GM18526 (cell line): ENCODE data around the gene GFI1B.

Source experiments
- POLR2A ChIP-seq: IDR thresholded peaks from 3 replicates; pipeline ENCODE4 v1.6.1; 2011; ENCODE audit not compliant: insufficient read length; ENCODE audit errors: extremely low read depth

The GFI1B gene

GRCh38 chr9:132998831-132999635 is 20.5 kb downstream of the GFI1B start:
- TF ChIP-seq POLR2A: no peak

DNA sequence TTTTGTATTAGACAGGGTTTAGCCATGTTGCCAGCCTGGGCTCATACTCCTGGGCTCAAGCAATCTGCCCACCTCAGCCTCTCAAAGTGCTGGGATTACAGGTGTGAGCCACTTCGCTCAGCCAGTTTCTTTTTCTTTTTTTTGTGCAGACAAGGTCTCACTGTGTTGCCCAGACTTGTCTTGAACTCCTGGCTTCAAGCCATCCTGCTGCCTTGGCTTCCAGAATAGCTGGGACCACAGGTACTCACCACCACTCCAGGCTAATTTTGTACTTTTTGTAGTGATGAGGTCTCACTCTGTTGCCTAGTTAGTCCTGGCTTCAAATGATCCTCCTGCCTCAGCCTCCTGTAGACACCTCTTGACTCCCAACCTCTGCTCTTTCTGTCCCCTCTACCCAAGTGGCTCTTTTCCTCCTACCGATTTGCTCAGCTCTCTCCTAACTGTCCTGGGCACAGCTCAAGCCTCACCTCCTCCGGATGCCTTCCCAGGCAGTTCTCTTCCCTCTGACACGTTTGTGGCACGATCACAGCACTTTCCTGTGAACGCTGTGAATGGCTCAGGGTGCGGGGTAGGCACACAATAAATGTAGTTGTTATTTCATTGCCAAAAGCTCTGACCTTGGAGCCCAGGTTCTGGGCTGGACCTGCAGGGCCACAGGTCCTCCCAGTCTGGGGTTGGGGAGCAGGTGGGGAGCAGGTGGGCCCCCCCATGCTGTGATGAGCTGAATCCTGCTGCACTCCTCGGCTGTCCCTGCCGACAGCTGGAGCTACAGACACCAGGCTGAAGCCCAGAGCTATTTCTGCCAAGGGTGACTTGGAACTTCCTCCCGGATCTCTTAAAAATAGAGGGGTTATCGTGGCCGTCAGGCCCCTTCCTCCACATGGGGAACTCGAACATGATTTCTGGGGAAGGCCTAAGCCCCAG is 23.9 kb downstream of the GFI1B start:
- no peak for TF ChIP-seq POLR2A

- no peak for TF ChIP-seq POLR2A
These were observed 24.6 kb downstream of the GFI1B start for GRCh38 chr9:133003071-133003461.

DNA sequence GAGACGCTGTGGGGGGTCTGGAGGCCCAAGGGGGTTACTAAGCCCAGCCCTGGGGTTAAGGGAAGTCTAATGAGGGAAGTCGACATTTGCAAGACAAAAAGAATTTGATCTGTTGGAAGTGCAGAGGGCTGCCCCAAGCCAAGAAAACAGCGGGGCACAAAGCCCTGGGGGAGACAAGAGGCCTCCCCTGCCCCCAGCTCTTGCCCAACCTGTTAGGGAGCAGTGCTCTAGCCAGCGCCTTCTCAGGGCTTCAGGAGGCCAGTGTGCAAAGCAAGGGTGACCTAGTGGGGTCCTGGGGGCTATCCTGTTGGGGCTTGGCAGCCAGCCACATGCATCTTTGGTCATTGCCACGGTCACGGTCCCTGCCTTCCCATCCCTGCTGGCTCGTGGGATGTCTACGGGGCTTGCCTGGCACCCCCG is 25.2 kb downstream of the GFI1B start:
- no peak for TF ChIP-seq POLR2A

DNA sequence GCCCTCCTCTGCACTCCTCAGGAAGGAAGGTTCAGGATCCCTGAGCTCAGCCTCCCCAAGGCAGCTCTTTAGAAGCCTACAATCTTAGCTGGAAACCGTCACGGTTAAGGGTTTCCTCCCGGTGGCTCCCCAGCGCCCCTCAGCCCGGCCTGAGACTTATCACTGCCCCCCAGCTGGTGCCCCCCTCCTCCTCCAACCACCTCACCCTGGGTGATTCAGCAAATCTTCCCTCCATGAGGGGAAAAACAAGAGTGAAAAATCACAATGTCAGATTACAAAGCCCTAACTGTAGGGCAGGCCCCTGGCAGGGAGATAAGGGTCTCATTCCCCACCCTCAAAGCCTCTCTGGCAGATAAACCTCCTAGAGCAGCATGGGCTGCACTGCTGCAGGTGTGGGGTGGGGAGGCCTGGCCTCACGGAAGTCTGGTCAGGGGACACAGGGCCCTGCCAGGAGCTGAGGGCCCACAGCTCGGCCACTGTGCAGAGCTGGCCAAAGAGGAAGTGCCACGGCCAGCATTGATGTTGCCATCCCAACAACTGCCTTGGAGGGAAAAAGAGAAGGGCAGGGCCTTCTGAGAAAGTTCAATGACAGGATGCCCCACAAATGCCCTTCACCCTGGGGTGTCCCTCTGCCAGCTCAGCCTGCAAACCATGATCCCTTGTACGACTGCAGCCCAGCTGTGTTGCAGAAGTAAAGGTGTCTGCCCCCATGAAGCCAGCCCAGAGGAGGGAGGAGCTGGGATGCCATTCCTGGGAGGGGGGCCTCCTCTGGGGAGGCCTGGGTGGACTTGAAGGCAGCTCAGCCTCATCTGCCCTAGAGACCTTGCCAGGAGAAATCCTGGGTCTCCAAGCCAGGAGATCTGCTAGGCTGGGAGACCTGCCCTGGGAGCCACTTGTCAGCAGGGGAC is 25.9 kb downstream of the GFI1B start:
- no peak for TF ChIP-seq POLR2A

DNA sequence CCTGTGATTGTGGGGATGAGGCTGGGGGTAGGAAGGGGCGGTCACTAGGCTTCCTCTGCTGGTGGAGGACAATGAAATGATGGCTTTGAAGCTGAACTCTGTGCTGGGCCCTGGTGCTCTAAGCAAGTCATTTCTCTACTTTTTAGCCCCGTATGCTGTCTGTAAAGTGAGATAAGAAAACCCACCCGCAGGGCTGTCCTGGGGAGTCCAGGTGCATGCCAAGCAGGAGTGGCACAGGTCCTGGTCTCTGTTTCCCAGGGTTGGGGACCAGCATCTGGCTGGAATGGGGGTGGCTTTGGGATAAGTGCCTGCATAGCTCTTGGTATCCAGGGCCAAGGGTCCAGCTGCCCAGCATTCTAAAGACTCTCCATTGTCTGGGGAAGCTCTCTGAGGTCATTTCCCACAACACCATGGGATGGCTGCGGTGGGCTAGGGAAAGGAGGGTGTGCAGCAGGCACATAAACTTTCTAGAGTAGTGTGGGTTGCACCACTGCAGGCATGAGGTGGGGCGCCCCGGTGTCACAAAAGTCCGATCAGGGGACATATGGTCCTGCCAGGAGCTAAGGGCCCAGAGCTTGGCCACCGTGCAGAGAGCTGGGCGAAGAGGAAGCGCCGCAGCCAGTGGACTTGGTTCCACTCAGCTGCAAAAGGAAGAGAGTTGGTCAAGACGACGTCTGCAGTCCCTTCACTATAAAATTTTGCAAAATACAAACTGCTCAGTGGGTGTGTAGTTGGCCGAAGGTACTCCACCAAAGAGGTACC is 26.7 kb downstream of the GFI1B start:
- TF ChIP-seq POLR2A: no peak

- TF ChIP-seq POLR2A: no peak
These were observed 27.5 kb downstream of the GFI1B start for GRCh38 chr9:133005957-133006356.

DNA sequence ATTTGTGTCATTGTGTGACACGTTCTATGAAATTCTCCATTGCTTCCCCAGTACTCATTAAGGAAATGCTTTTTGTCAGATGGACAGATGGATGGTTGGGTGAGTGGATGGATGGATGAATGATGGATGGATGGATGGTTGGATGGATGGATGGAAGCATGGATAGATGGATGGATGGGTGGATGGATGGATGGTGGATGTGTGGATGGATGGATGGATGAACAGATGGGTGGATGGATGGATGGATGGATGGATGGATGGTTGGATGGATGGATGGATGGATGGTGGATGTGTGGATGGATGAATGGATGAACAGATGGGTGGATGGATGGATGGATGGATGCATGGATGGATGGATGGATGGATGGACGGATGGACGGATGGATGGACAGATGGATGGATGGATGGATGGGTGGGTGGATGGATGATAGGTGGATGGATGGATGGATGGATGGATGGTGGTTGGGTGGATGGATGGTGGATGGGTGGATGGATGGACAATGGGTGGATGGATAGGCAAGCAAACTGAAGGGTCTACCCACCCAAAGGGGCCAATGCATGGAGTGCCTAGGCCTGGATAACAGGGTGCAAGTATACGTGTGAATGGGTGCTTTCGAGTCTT is 28.3 kb downstream of the GFI1B start:
- no peak for TF ChIP-seq POLR2A

DNA sequence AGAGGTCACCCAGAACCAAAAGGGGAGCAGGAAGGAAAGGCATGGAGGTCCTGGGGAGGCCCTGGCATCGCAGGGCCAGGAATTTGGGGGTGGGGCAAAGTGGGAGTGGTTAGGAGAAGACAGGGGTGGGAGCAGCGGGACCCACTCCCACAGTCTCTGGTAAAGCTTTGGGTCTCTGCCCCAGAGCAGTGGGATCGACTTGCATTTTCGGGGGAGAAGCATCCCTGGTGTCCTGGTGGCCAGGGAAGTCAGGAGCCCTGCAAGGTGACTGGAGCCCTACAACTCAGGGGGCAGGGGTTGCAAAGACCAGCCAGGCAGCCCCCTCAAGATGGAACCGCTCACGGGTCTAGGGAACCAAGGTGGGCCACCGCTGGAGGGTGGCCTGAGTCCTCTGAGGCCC is 29.9 kb downstream of the GFI1B start:
- no peak for TF ChIP-seq POLR2A

DNA sequence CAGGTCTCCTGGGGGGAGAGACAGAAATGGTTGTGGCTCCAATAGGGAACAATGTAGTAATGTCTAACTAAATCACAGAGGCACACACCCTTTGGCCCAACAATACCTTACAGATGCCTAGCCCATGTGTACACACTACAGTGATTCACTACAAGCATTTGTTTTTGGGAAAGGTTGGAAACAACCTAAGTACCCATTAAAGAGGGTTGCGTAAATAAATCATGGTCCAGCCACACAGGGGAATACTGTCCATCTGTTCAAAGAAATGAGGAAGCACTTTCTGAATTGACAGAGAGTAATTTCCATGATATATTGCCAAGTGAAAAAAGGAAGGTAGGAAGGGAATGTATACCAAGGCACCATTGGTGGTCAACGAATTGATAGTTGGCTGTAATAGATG is 30.3 kb downstream of the GFI1B start:
- no peak for TF ChIP-seq POLR2A

DNA sequence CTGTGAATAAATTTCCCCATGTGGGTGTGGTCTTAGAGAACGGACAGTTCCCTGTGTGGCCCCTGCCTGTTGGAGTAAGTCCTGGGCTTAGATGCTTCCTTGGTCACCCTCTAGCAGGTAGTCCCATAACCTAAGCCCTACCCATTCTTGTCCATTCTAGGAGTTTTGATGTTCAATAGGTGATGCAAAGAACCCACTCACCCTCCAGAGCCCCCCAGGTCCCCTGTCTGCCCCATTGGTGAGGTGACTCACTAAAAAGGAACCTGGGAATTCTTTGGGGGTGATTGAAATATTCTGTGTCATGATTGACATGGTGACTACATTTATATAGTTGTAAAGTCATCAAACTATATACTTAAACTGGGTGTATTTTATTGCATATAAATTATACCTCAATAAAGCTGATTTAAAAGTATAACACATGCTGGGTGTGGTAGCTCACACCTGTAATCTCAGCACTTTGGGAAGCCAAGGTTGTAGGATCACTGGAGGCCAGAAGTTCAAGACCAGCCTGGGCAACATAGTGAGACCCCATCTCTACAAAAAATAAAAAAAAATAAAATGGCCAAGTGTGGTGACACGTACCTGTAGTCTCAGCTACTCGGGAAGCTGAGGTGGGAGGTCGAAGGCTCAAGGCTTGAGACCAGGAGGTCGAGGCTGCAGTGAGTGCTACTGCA is 31.6 kb downstream of the GFI1B start:
- no peak for TF ChIP-seq POLR2A

DNA sequence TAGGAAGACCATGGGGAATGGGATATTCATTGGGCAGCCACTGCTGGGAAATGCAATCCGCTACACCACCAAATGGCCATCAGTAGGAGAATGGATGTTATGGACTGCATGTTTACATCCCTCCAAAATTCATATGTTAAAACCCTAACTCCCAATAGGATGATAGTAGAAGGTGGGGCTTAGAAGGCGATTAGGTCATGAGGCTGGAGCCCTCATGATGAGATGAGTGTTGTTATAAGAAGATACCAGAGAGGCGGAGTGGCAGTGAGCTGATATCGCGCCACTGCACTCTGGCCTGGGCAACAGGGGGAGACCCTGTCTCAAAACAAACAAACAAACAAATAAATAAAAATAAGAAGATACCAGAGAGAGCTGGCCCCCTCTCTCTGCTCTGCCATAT is 36.2 kb downstream of the GFI1B start:
- TF ChIP-seq POLR2A: no peak

DNA sequence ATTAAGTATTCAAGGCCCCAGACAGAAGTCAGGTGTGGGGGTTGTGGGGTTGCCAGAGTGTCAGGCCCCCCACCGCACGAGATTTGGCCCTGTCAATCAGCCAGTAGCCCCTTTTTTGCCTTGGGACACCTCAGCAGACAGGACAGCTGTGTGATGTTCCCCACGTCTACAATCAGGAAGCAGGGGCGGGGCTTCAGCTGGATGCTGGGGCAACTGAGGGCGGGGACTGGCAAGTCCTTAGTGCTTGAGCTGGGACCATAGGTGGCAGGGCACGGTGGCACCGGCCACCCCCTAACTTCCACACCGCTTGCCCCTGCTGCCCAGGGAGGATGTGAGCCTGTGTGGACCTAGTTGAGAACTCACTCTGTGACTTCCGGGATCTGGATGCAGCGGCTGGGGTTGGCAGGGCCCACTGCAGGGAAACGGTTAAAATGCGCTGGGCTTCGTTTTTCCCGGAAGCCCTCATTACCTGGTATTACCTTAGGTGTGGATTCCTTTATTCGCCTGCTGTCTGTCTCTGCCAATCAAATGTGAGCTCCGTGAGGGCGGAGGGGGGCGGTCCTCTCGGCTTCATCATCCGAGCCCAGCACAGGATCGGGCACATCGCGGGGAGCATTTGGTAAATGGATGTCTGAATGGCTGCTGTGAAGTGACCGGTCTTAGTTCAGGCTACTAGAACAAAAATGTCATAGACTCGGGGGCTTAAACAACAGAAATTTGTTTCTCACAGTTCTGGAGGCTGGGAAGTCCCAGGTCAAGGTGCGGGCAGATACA is 44.8 kb downstream of the GFI1B start:
- TF ChIP-seq POLR2A: no peak

- no peak for TF ChIP-seq POLR2A
These were observed 47.9 kb downstream of the GFI1B start for GRCh38 chr9:133026426-133026825.
